ENCODE data around the gene CYB5A. TPM values are rescaled to one million over a fixed set of nuclear protein-coding genes. Genes with fewer than 3 reads are reported as not detected.
"Not testable (repeated sequence)": the region's sequence is repeated elsewhere in the genome, so short reads cannot be mapped to it uniquely, and the experiment has no call there.

The CYB5A gene
- total RNA-seq, 1 donor from 2014 or later: 397 TPM

DNA sequence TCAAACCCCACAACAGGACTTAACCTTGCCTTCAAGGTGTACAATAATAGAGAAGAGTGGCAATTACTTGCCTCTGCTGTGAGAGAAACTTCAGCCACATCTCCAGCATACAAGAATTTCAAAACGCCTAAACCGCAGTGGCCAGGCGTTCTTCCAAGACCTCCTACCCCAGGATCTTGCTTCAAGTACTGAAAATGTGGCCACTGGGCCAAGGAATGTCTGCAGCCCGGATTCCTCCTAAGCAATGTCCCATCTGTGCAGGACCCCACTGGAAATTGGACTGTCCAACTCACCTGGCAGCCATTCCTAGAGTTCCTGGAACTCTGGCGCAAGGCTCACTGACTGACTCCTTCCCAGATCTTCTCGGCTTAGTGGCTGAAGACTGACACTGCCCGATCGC is 2.8 kb upstream of the CYB5A start:
- no peak for DNase-seq (ENCODE audit: low spot score)

DNA sequence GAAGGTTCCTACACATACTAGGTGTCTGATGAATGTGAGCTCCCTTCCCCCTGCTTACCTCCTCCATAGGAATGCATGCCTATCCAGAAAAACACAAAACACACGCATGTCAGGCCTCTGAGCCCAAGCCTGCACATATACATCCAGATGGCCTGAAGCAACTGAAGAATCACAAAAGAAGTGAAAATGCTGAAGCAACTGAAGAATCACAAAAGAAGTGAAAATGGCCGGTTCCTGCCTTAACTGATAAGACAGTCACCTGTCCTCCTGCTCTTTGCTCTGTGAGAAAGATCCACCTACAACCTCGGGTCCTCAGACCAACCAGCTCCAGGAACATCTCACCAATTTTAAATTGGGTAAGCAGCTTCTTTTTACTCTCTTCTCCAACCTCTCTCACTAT is 1.2 kb upstream of the CYB5A start:
- not testable (repeated sequence) for DNase-seq (ENCODE audit: low spot score)

DNA sequence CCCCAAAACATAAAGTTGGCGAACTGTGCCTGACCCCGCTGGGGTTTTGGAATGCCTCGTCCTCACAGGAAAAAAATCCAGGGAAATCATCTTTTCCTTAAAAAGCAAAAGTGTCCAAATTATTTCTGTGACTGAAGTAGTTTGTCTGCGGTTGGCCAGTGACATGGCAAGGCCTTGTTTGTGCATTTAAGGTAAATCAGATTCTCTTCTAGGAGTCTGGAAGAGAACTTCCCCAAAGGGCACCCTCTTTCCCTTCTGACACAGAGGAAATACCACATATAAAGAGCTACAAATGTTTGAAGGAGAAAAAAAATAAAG is 737 bp upstream of the CYB5A start:
- DNase-seq (ENCODE audit: low spot score): no peak

DNA sequence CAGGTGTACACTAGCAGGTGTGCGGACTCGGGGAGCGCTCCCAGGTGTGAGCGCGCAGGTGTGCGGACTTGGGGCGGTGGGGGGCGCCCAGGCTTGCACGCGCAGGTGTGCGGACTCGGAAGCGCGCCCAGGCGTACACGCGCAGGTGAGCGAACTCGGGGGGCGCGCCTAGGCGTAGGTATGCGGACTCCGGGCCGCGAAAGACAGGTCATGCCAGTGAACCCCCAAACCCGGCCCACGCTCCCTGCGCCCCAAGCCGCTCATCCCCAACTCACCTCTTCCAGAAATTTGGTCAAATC is 342 bp downstream of the CYB5A start:
- DNase-seq (ENCODE audit: low spot score): no peak

DNA sequence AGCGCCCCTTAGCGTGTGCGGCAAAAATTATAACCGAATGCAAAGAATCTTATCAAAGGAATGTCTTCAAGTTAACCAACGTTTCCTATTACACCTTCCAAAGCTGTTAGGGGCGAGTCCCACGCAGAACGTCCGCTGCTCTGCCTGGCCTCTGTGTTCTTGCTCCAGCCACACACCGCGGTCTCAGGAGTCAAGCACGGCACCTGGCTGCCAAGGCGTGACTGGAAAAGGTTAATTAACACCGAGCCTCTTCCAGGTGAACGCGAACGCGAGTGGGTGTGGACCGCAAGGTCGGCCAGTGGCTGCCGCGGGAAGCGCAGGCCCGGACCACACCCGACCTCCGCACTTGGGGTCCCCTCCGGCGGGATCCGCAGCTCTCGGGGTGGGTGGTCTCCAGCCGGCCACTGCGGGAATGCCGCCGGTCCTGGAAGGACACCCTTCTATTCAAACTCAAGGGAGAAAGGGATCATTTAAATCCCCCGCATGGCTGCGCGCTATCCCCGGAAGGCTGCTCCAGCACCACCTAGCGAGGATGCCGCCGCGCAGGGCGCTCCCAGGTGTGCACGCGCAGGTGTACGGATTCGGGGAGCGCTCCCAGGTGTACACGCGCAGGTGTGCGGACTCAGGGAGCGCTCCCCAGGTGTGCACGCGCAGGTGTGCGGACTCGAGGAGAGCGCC is 830 bp downstream of the CYB5A start:
- DNase-seq (ENCODE audit: low spot score): no peak

DNA sequence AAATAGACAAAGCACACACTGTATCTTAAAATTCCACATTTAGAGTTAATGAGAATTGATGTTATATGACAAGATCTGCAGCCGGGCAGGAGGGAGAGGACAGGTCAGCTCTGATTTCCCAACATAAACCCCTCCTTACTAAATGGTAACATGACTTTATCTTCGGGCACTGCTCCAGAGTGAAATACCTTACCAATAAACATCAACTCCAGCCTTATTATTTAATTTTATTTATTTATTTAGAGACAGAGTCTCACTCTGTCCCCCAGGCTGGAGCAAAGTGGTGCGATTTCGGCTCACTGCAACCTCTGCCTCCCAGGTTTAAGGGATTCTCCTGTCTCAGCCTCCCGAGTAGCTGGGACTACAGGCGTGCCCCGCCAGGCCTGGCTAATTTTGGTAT is 1.7 kb downstream of the CYB5A start:
- DNase-seq (ENCODE audit: low spot score): no peak

DNA sequence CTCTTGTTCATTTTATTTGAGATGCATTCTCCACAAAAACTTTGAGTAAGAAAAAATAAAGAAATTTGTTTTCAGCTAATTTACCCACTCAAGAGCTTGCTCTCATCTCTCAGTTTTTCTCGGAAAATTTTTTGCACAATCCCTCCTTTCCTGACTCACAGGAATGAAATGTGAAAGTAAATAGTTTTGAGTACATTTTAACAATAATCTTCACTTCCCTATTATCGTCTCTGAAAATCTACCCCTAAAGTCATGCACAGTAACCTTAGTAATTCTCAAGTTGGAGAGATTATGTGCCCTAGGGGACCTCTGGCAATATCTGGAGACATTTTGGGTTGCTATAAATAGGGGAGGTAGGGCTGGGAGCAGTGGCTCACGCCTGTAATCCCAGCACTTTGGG is 2.6 kb downstream of the CYB5A start:
- no peak for DNase-seq (ENCODE audit: low spot score)

DNA sequence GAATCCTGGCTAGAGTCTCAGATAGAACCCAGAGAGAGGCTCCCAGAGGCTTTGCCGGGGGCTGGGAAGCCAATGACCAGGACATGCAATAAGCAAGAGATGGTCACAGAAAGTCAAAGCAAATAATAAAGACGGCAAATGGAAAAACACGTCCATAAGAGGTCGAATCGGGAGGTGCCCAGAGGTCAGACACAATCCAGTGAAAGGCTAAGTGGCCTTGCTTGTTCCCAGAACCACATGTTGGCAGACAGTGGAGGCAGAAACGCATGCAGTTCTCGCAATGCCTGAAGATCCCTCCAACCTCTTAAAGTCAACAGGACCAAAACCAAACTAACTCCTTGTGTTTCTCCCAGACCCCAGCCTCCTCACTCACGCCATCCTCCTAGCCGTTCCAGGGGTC is 3.0 kb downstream of the CYB5A start:
- DNase-seq (ENCODE audit: low spot score): no peak

DNA sequence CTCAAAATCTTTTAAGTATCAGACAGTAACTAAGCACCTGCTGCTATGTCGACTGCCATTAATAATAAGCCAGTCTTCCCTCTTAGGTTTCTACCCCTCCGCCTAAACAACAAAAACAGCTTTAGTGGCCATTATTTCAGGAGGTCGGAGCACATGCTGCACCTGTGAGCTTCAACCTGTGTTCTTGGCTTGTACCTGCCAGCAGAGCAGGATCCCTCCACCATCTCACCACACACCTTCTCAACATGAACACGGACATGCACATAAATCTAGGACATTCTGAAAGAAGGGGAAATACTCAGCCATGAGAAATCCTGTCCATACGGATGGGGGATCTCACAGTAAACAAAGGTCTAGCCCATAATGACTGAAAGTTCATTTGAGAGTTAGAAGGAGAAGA is 3.7 kb downstream of the CYB5A start:
- no peak for DNase-seq (ENCODE audit: low spot score)

DNA sequence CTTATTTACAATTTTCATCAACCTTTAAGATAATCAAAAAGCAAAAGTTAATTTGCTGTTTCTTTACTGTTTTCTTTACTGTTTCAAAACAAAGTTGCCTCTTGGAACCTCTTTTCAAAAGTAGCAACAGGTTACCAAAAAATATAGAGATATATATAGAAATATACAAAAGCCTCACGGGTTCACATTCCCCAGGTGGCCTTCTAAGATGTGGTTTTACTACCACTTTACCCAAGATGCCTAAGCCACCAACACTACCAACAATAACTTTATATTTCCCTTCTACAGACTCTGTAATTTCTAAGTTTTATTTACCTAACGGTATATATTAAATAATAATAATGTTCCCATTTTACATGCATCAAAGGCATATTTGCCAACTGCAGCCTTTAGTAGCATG is 4.9 kb downstream of the CYB5A start:
- no peak for DNase-seq (ENCODE audit: low spot score)

DNA sequence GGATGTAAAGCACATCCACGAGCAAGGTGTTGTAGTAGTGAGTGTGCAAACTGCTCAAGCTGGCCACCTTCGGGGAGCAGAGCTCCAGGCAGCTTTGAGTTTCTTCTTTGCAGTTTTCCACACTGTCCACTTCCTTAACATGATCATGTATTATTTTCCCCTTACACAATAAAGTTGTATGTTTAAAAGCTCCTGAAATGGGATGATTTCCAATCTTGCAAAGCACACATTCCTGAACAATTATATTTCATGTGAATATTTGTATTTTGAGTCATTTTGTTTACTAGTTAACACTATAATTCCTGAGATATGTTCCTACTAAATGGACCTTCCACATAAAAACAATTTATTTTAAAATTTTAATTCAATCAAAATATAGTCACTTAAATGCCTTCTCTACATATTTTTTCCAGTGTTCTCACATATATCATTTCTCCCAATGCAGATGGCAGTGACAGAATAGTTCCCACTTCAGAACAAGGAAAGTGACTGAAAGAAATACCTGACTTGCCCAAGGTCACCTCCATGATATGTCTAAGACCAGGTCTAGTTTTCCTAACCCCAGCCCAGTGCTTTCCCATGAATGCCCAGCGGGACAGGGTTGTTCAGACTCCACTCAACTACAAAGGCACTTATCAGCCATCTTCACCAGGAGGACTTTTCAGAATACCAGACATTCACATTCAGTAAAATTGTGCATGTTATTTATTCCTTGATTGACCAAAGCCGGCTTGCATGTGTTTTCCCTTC is 5.5 kb downstream of the CYB5A start:
- no peak for DNase-seq (ENCODE audit: low spot score)

DNA sequence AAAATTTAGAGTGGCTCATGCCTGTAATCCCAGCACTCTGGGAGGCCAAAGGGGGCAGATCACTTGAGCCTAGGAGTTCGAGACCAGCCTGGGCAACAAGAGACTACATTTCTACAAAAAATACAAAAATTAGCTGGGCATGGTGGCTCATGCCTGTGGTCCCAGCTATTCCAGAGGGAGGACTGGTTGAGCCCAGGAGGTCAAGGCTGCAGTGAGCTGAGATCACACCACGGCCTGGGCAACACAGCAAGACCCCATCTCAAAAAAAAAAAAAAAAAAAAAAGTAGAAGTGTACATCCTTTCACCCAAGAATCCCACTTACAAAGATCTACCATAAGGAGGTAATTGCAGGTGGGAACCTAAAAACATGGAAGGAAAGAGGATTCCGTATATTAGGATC is 6.2 kb downstream of the CYB5A start:
- DNase-seq (ENCODE audit: low spot score): not testable (repeated sequence)

DNA sequence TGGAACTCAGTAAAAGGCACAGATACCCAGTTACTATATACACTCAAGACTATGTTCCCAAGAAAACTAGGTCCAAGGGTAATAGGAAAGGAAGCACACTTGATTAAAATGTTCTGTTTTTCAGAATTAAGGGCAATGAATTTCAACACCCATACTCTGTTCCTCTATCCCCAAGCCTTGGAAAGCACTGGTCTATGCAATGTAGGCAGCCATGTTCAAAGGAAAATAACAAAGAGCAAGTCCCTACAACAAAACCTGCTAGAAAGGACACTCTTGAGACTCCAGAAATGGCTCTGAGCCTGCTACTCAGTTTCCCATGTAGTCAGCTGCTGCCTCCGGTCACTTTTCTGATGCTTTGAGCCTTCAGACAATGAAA is 6.8 kb downstream of the CYB5A start:
- no peak for DNase-seq (ENCODE audit: low spot score)

DNA sequence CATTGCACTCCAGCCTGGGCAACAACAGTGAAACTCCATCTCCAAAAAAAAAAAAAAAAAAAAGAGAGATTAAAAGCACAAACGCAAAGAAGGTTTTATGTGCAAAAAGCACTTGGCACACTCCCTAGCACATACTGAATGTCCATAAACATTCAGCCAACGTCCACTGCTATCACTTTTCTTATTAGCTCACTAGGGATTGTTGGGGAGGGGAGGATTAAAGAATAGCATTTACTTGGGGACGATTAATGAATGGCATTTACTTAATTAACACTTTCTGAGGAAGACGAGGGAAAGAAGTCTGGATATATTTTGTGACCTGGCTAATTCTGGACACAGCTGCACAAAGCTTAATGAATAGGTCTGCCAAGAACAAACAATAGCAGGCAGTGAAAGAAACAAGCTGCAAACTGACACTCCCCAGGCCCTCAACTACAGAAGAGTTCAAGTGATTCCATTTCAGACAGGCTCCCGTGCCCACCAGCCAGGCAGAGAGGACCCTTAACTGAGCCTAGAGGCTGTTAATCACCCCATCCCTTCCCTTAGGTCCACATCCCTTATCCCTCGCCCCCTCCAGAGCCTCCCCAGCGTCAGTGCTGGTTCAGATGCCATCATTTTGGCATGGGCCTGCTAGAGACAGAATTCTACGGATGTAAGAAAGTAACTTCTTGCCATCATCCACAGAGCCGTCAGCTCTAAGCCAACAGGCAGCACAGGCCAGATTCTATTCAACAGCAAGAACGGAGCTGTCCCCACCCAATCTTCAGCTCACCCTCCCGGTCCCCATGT is 7.4 kb downstream of the CYB5A start:
- no peak for DNase-seq (ENCODE audit: low spot score)

DNA sequence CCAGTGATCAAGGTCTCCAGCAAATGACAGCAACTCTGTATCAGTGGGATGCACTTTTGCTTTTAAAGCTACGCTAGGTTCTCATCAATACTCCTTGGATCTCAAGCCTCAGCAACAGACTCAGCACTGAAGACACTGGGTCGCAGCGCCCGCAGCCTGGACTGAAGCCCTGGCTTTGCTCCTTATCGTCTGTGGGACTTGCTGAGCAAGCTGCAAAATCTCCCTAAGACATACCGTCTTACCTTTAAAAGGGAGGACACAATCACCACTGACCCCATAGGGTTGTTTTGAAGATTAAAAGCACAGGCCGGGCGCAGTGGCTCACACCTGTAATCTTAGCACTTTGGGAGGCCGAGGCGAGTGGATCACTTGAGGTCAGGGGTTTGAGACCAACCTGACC is 8.1 kb downstream of the CYB5A start:
- DNase-seq (ENCODE audit: low spot score): no peak

DNA sequence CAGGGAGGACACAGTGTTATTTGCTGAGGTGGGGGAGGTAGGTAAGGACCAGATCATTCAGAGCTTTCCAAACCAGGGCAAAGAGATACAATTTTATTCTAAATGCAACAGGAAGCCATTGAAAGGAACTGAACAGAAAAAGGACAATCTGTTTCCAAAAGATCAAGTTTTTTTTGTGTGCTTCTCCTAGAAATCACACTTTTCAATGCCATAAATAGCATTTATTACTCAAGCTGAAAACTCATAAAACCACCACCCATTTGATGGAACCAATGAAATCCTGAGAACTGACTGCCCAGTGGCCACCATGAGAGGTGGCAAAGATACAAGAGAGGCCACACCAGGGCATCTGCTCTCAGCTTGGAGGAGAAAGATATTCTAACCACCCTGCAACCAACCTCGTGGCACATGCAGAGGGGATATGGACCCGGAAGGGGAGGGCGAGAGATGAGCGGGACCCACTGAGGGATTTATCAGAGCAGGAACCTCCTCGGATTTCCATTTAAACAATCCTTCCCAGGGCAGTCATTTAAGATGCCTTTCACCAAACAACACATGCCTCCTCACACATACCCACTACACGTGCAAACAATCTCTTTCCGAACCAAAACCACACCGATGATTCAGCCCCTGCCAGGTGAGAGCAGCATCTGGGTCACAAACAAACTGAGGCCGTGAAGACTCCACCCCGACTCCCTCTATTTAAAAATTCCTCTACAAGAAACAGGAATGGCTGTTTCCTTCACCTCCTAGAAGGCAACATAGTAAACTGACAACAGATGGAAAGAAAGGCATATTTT is 8.8 kb downstream of the CYB5A start:
- DNase-seq (ENCODE audit: low spot score): no peak

DNA sequence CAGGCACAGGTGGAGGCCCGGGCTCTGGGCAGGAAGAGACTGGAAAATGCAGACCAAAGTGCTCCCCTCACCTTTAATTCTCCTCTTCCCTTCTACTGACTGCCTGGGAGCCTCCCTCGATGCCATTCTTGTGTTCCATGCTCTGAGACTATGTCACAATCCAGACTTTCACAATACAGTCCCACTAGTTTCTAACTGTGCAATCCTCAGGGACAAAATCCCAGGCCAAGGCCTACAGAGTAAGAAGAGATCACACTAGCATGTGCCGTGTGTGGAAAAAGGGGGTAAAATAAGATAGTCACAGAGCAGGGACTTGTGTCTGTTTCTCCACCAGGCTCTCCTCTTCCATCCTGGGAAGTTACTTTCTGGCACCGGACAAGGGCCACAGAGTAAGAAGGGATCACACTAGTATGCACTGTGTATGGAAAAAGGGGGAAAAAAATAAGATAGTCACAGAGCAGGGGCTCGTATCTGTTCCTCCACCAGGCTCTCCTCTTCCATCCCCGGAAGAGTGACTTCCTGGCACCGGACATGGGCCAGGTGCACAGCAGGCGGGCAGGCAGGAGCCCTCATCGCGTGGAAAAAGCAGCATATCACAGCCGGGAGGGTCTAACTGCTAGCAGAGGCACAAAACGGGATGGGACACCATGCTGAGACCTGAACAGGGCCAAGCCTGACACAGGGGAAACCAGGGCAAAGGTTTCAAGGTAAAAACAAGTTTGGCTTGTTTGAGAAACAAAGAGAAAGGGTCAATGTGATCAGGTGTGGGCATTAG is 9.6 kb downstream of the CYB5A start:
- no peak for DNase-seq (ENCODE audit: low spot score)

DNA sequence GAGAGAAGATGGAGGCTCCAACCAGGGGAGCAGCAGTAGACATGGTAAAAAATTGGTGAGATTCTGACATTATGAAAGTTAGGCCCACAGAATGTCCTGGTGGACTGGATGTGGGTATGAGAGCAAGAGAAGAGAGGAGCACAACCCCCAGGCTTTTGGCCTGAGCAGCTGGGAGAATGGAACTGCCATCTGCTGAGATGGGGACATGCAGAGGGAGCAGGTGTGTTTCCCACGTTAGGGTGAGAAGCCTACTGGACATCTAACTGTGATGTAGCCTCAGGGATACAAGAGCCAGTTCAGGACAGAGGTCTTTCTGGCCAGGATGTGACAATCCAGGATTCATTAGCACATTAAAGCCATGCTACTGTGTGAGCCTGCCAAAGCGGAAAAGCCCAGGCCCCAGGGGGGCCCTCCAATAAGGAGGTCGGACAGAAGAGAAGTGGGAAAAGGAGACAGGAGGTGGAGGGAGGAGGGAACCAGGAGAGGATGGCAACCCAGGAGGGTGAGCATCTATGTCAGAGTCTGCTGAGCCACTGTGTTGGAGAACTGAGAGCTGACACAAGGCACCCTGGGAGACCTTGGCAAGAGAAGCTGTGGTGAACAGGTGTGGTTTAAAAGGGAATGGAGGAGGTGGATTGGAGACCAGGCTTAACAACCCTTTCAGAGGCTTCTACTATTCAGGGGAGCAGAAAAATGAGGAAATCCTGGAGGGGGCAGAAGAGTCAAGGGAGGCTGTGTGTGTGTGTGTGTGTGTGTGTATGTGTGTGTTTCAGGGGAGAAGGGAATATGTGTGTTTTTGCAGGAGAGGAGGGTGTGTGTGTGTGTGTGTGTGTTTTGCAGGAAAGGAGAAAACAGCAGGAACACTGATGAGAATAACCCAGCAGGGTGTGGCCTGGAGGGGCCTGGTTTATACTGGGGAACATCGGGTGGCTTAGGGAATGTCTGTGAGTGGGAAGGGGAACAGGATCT is 10.5 kb downstream of the CYB5A start:
- no peak for DNase-seq (ENCODE audit: low spot score)

DNA sequence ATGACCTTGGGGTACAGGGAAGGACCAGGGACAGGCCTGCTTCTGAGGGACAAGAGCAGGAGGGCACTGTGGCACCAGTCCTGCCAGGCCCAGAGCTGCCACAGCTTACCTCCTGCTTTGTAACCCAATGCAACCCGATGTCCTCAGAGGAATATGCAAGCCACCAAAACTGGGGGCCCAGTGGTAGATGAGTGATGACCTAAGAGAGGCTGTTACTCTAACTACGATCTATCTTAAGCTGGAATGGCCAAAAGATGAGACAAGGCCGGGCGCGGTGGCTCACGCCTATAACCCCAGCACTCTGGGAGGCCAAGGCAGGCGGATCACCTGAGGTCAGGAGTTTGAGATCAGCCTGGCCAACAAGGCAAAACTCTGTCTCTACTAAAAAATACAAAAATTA is 12.8 kb downstream of the CYB5A start:
- no peak for DNase-seq (ENCODE audit: low spot score)

DNA sequence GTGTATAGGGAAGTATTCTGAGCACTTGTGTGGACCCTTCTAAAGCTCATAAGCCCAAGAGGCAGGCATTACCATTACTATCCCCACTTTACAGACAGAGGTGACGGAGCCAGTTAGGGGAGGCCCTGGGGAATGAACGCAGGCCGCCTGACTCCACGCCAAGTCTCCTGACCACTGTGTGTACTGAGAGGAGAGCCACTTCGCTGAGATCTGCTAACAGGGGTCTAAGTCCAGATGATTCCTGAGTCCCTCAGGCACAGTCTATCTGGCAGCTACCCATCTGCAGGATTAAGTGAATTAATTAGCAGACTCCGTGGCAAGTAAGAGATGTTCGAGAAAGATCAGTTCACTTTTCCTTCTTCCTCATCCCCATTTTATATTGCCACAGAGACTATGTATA is 13.7 kb downstream of the CYB5A start:
- no peak for DNase-seq (ENCODE audit: low spot score)

DNA sequence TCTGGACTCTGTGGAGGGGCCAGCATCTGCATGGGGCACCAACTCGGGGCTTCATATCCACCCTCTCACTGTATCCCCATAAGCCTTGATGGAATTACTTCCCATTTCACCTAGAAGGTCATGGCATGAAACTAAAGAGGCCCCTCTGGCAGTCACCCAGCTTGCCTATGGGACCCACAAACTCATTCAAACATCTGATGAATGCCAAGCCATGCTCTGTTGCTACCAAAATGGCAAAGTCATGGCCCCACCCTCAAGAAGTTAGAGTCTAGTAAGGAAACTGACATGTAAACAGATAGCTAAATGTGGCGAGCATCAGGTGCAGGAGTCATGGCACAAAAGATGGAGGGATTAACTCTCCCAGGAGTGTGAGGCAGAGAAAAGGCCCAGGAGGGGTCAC is 14.5 kb downstream of the CYB5A start:
- no peak for DNase-seq (ENCODE audit: low spot score)

Measured in ureter (tissue), 1 donor.